IPS DF 6.9 (cell line): Measurements from ENCODE around the gene RANBP1.

Experiments used
- DNase-seq: peaks from one replicate; pipeline ENCODE4 v3.0.0-alpha.2; 2013; ENCODE audit warnings: low read depth, low spot score
- H3K27ac ChIP-seq: one replicate; pipeline ENCODE4 v1.5.1; 2013; ENCODE audit warnings: low read length, control low read depth
- H3K27me3 ChIP-seq: 2 replicates; pipeline ENCODE4 v1.6.1; 2013; ENCODE audit warnings: mild to moderate bottlenecking, low read length; ENCODE audit not compliant: control insufficient read depth, insufficient read depth
- H3K36me3 ChIP-seq: 2 replicates; pipeline ENCODE4 v1.6.1; 2013; ENCODE audit warnings: low read length; ENCODE audit not compliant: control insufficient read depth, insufficient read depth
- H3K4me1 ChIP-seq: 2 replicates; pipeline ENCODE4 v1.6.1; 2013; ENCODE audit warnings: low read length; ENCODE audit not compliant: control insufficient read depth, insufficient read depth
- H3K4me3 ChIP-seq: 2 replicates; pipeline ENCODE4 v1.5.1; 2013; ENCODE audit warnings: mild to moderate bottlenecking, low read length
- H3K9me3 ChIP-seq: 2 replicates; pipeline ENCODE4 v1.6.1; 2013; ENCODE audit warnings: low read length, inconsistent platforms; ENCODE audit not compliant: control insufficient read depth, insufficient read depth
- WGBS: extraction: QIAGEN DNeasy Blood & Tissue Kit; methylation state at CpG from one replicate; pipeline ENCODE4 v1.1.7; 2013; ENCODE audit warnings: mixed read lengths, missing lambda C conversion rate; ENCODE audit not compliant: insufficient read length, insufficient coverage; 5-methylcytosine and 5-hydroxymethylcytosine counted together

The RANBP1 gene

DNA sequence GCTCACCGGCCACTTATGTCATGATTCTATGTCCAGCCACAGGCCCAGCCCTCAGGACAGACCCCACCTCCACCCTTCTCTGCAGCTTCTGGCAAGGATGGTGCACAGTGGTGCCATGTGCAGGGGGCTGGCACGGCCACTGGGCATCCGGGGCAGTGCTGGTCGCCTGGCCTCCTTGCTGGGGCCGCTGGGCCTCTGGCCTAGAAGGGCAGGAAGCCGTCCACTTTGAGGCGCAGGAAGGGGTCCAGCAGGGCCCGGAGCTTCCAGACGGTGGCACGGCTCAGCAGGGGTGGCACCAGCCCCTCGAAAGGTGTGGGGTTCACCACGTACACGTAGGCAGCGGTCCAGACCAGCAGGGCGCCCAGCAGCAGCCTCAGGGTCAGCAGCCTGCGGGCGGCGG lies 32.5 kb downstream of the RANBP1 start:
- WGBS: no CpG with 5 or more reads among the region's 18 CpGs
- DNase-seq: no peak
- Histone ChIP-seq H3K9me3 (no peaks in the 10 kb centered on the region), H3K27ac (no peak overlapping the region), H3K4me3 (no peak overlapping the region), H3K36me3 (no peaks in the 10 kb centered on the region), H3K4me1 (no peaks in the 10 kb centered on the region; the same call in 1 of the 2 replicates), H3K27me3 (no peaks in the 10 kb centered on the region)

DNA sequence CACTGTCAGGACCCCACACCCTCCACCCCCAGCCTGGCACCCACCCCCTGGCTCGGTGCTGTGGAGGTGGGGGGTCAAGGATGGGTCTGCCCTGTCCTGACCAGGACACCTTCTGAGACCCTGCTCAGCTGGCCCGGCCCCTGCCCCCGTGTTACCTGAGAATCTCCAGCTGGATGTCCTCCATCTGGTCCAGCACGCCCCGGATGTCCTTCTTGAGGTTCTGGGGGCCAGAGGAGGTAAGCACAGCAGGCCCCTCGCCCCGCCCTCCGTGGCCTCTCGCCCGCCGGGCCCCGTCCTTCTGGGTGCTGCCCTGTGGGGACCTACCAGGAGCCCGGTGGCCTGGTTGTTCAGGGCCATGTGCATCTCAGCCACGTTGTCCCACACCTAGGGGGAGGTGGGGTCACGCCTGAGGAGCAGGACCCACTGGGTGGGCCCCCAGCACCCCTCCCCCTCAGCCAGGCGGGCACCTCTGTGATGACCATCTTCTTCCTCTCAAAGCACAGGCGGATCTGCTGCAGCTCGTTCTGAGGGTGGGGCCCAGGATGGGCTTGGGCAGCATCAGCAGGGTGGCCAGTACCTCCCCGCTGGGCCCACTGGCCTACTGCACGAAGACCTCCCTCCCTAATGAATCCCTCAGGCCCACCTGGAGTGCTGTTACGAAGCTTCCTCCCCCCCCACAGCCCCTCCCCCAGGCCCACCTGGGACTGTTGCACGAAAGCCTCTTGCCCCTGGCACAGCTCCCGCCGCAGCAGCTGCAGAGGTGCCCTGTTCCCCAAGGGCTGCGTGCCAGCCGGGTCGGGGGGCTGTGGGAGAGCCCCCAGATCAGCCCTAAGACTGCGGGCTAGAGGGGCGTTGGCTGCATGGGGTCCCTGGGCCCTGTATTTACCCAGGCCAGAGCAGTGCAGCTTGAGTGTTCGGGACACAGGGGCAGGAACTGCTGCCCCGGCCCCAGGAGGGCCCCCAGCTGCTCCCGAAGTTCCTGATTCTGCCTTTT lies 33.6 kb downstream of the RANBP1 start:
- H3K27me3 ChIP-seq: no peaks in the 10 kb centered on the region
- no peak overlapping the region for H3K27ac ChIP-seq
- no peaks in the 10 kb centered on the region for H3K9me3 ChIP-seq
- no peaks in the 10 kb centered on the region for H3K36me3 ChIP-seq
- no peaks in the 10 kb centered on the region; the same call in 1 of the 2 replicates for H3K4me1 ChIP-seq
- no CpG with 5 or more reads among the region's 32 CpGs for WGBS
- H3K4me3 ChIP-seq: no peak overlapping the region
- no peak for DNase-seq

DNA sequence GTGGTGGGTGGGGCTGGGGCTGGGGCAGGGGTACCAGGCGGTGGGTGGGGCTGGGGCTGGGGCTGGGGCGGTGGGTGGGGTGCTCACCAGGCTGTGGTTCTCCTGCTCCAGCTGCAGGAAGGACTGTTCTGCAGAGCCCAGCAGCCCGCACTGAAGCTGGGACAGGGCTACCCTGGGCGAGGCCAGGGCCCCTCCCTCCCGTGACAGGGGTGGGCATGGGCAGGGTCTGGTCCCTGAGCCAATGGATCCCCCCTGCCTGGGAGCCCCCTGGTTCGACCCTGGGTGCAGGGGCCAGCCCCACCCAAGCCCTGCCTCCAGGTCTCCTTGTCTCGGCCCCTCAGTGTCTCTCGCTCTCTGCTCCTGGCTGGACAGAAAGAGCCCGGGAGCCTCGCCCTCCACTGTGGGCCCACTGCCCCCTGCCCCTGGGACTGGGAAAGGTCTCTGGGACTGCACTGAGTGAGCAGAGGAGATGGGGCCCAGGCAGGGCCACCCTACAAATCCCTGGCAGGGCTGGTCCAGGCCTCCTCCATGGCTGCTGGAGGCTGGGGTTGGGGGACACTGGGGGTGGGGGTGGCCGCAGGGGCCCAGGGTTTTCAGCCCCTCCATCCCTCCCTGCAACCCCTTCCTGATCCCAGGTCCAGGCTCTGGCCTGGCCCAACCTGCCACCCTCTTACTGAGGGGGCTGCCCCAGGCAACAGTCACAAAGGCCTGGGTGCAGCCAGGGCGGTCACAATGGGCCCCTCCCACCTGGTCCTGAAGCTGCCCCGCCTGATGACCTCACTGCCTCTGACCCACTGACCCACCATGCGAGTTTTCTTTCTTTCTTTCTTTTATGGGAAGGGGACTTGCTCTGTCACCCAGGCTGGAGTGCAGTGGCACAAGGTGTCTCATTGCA lies 34.7 kb downstream of the RANBP1 start, which contains the start of gene CCDC188:
CCDC188 (minus strand) TSS at position 675 of the 895 bp plus-strand sequence; CDS start at position 606, 69 bp downstream.
- H3K9me3 ChIP-seq: no peaks in the 10 kb centered on the region
- no peak within 1 kb of the TSS for H3K4me3 ChIP-seq
- DNase-seq: no peak
- H3K27me3 ChIP-seq: no peaks in the 10 kb centered on the region
- no peaks in the 10 kb centered on the region; the same call in 1 of the 2 replicates for H3K4me1 ChIP-seq
- H3K36me3 ChIP-seq: no peaks in the 10 kb centered on the region
- no peak within 1 kb of the TSS for H3K27ac ChIP-seq
- WGBS: no CpG with 5 or more reads among the region's 14 CpGs

DNA sequence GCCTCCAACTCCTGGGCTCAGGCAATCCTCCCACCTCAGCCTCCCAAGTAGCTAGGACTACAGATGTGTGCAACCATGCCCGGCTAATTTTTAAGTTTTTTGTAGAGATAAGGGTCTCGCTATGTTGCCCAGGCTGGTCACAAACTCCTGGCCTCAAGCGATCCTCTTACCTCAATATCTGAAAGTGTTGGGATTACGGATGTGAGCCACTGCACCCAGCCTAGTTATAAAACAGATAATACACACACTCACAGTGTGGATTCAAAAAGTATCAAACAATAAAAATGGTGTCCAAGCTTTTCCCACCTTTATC lies 35.3 kb downstream of the RANBP1 start:
- no peaks in the 10 kb centered on the region for H3K27me3 ChIP-seq
- no peak overlapping the region for H3K4me3 ChIP-seq
- no peaks in the 10 kb centered on the region for H3K9me3 ChIP-seq
- no CpG with 5 or more reads among the region's 4 CpGs for WGBS
- DNase-seq: no peak
- H3K27ac ChIP-seq: no peak overlapping the region
- no peaks in the 10 kb centered on the region for H3K36me3 ChIP-seq
- no peaks in the 10 kb centered on the region; the same call in 1 of the 2 replicates for H3K4me1 ChIP-seq

DNA sequence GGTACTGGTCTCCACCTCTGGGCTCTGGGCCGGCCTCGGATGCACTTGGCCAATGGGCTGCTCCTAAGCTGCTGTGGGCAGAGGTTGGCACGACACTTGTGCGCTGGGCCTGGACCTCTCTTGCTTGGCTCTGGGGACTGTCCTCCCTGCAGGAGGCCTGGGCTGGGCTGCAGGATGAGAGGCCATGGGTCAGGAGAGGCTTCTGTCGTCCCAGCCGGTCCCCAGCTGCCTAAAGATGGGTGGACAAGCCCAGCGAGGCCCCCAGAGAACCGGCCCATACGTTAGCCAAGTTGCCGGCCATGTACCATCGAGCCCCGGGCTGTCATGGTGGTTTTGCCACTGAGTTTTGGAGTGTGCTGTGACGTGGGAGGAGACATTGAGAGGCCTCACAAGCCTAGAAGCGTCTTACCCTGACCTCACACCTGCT lies 36.6 kb downstream of the RANBP1 start:
- Histone ChIP-seq H3K4me1 (no peaks in the 10 kb centered on the region), H3K27ac (no peak overlapping the region), H3K9me3 (no peaks in the 10 kb centered on the region), H3K4me3 (no peak overlapping the region), H3K27me3 (no peaks in the 10 kb centered on the region), H3K36me3 (no peaks in the 10 kb centered on the region)
- no CpG with 5 or more reads among the region's 14 CpGs for WGBS
- DNase-seq: no peak

DNA sequence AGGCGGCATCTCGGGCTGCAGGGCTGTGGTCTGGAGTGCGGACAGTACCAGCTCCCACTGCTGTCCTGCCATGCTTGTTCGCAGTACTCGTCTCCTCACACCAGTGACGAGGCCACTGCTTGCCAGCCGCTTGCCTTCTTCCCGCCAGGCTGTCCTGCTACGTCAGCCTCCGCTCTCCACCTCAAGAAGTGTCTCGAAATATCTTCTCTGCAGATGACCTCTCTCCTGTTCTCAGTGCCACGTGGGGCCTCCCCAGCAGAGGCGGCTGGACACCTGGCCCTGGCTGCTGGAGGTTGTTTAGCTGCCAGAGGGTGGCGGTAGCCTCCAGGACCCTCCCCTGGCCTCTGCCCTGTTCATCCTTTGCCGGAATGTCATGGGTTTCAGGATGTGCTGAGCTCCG lies 38.0 kb downstream of the RANBP1 start:
- H3K4me1 ChIP-seq: no peaks in the 10 kb centered on the region
- H3K36me3 ChIP-seq: no peaks in the 10 kb centered on the region
- H3K27ac ChIP-seq: no peak overlapping the region
- WGBS: no CpG with 5 or more reads among the region's 16 CpGs
- no peak overlapping the region for H3K4me3 ChIP-seq
- DNase-seq: no peak
- no peaks in the 10 kb centered on the region for H3K9me3 ChIP-seq
- no peaks in the 10 kb centered on the region for H3K27me3 ChIP-seq

DNA sequence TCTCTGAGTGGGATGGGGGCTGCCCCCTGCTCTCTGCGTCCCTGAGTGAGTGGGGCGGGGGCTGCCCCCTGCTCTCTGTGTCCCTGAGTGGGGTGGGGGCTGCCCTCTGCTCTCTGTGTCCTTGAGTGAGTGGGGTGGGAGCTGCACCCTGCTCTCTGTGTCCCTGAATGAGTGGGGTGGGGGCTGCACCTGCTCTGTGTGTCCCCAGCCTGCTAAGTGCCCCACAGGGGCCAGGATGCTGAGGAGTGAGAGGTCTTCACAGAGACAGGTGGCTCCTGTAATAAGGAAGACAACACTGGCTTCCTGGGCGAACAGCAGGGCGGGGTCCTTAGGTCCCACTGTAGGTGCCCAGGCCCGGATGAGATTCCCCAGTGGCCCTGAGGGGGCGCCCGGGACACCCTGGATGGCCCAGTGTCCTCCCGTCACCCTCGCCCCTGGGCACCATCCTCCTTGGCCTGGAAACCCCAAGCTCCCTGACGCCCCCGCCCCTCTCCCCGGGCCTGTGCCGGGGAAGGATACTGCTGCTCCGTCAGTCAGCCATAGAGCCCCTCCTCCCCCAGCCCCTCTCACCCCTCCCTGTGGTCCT lies 38.8 kb downstream of the RANBP1 start:
- Histone ChIP-seq H3K9me3 (no peaks in the 10 kb centered on the region), H3K27ac (no peak overlapping the region), H3K4me3 (no peak overlapping the region), H3K27me3 (no peaks in the 10 kb centered on the region), H3K4me1 (no peaks in the 10 kb centered on the region), H3K36me3 (no peaks in the 10 kb centered on the region)
- DNase-seq: no peak
- no CpG with 5 or more reads among the region's 14 CpGs for WGBS

DNA sequence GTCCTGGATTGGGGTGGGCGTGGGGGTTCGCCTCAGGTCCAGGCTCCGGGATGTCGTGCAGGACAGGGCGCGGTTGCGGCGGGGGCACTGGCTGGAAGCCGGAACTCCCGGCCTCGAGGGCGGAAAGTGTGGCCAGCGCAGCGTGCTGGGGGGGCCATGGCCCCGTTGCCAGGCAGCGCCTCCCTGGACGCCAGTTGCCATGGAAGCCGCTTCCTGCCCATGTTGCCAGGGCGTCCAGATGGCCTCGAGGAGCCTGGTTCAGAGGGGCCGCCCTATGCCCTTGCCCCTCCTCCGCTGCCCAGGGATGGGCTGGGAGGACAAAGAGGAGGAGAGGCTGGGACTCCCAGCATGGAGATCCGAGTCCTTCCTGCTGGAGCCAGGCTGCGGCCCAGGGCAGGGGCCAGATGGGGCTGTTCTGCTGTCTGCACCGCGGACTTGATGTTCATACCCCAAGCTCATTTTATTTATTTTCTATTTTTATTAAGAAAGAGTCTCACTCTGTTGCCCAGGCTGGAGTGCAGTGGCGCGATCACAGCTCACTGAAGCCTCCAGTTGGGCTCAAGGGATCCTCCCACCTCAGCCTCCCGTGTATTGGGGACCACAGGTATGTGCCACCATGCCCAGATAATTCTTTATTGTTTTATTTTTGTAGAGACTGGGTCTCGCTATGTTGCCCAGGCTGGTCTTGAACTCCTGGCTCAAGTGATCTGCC lies 39.6 kb downstream of the RANBP1 start:
- Histone ChIP-seq H3K36me3 (no peaks in the 10 kb centered on the region), H3K4me1 (no peaks in the 10 kb centered on the region), H3K27me3 (no peaks in the 10 kb centered on the region), H3K9me3 (no peaks in the 10 kb centered on the region), H3K27ac (no peak overlapping the region), H3K4me3 (no peak overlapping the region)
- no CpG with 5 or more reads among the region's 30 CpGs for WGBS
- no peak for DNase-seq

DNA sequence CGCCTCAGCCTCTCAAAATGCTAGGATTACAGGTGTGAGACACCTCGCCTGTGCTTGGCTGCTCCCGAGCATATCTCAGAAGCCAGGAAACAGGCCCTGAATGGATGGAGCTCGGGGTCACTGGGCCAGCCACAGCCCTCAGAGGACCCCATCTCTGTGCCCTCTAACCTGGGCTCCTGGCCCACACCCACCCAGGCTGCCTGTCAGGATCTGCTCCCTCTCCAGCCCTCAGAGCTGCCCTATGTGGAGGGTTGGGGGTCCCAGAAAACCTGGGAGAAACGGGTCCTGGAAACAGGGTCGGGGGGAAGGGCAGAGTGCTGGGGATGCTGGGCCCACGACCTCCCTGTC lies 40.1 kb downstream of the RANBP1 start:
- Histone ChIP-seq H3K36me3 (no peaks in the 10 kb centered on the region), H3K27me3 (no peaks in the 10 kb centered on the region), H3K27ac (no peak overlapping the region), H3K4me1 (no peaks in the 10 kb centered on the region), H3K4me3 (no peak overlapping the region), H3K9me3 (no peaks in the 10 kb centered on the region)
- no CpG with 5 or more reads among the region's 7 CpGs for WGBS
- DNase-seq: no peak
